BJ (cell line): ENCODE results near the gene ADGB. TPM values are rescaled to one million over a fixed set of nuclear protein-coding genes. Genes with fewer than 3 reads are reported as not detected.

Experiments
- CTCF ChIA-PET: fragments of 350-600 bp; formaldehyde crosslinking; extraction: SDS; loops from one replicate; lab custom pipeline; 2021; ENCODE audit warnings: antibody characterized with exemption, inconsistent platforms; lab: Yijun Ruan, JAX
- POLR2A ChIA-PET: fragments of 300-600 bp; sonication (Branson Sonifier 250); formaldehyde crosslinking; extraction: SDS; loops from one replicate; lab custom pipeline; 2021; ENCODE audit warnings: antibody characterized with exemption; lab: Charles Lee
- DNase-seq: peaks from one replicate; pipeline ENCODE4 v3.0.0-alpha.2; 2011; ENCODE audit warnings: low read depth
- H3K27me3 ChIP-seq: 2 replicates; pipeline ENCODE4 v1.6.0; 2011; ENCODE audit warnings: low read length; ENCODE audit not compliant: control insufficient read depth, insufficient read depth
- H3K36me3 ChIP-seq: 2 replicates; pipeline ENCODE4 v1.5.1; 2011; ENCODE audit warnings: low read length; ENCODE audit not compliant: control insufficient read depth, insufficient read depth
- H3K4me3 ChIP-seq: 2 replicates; pipeline ENCODE4 v1.5.1; 2011; ENCODE audit warnings: low read depth, mild to moderate bottlenecking, control low read depth, low read length
- CTCF ChIP-seq: IDR thresholded peaks from 2 replicates; pipeline ENCODE4 v1.5.1; 2011; ENCODE audit warnings: low read depth, mild to moderate bottlenecking, control low read depth, inconsistent platforms, low read length, moderate library complexity; ENCODE audit not compliant: insufficient read depth
- polyA plus RNA-seq: library from polyadenylated mRNA; depleted of rRNA; stranded (reverse); fragments of >200 nt; gene quantifications from 2 replicates; pipeline ENCODE4 v1.2.3, GENCODE V29; 2011

Gene ADGB
- polyA plus RNA-seq, 1 experiment = not detected

- H3K36me3 ChIP-seq = no peaks in the 10 kb centered on the region
- ChIA-PET POLR2A (no interaction called here), CTCF (interaction anchor here (0.5 kb wide), 1 partner anchor 172 kb away, joined by 3 read pairs; no protein-coding TSS in a partner anchor)
- no peak for DNase-seq
- no peak for TF ChIP-seq CTCF
- H3K4me3 ChIP-seq = no peak overlapping the region
- no peaks in the 10 kb centered on the region for H3K27me3 ChIP-seq
Observed at GRCh38 chr6:146860583-146860982, 261.8 kb downstream of the ADGB start.

- no peak for DNase-seq
- no peak for TF ChIP-seq CTCF
- no peak overlapping the region for H3K4me3 ChIP-seq
- no peaks in the 10 kb centered on the region for H3K27me3 ChIP-seq
- no peaks in the 10 kb centered on the region for H3K36me3 ChIP-seq
- CTCF ChIA-PET = interaction anchor here (0.5 kb wide), 1 partner anchor 171 kb away, joined by 3 read pairs; no protein-coding TSS in a partner anchor
- POLR2A ChIA-PET = no interaction called here
Observed at GRCh38 chr6:146861029-146861563, 262.3 kb downstream of the ADGB start.

GRCh38 chr6:146861716-146862115 is 262.9 kb downstream of the ADGB start:
- CTCF ChIA-PET = no interaction called here
- no peak for TF ChIP-seq CTCF
- no peaks in the 10 kb centered on the region for H3K36me3 ChIP-seq
- DNase-seq = no peak
- no peak overlapping the region for H3K4me3 ChIP-seq
- POLR2A ChIA-PET = no interaction called here
- no peaks in the 10 kb centered on the region for H3K27me3 ChIP-seq

- ChIA-PET POLR2A (interaction anchor here (0.6 kb wide), 1 partner anchor 1442 kb away, joined by 3 read pairs; no protein-coding TSS in a partner anchor), CTCF (interaction anchor here (1.2 kb wide), 1 partner anchor 40 kb away, joined by 3 read pairs; no protein-coding TSS in a partner anchor)
- no peak overlapping the region for H3K4me3 ChIP-seq
- no peaks in the 10 kb centered on the region for H3K27me3 ChIP-seq
- DNase-seq = no peak
- no peak for TF ChIP-seq CTCF
- H3K36me3 ChIP-seq = no peaks in the 10 kb centered on the region
Observed at GRCh38 chr6:146862508-146862919, 263.7 kb downstream of the ADGB start.

- H3K36me3 ChIP-seq = no peaks in the 10 kb centered on the region
- H3K27me3 ChIP-seq = no peaks in the 10 kb centered on the region
- TF ChIP-seq CTCF = no peak
- CTCF ChIA-PET = interaction anchor here (1.4 kb wide), 1 partner anchor 359 kb away, joined by 4 read pairs; no protein-coding TSS in a partner anchor
- POLR2A ChIA-PET = no interaction called here
- DNase-seq = no peak
- no peak overlapping the region for H3K4me3 ChIP-seq
Observed at GRCh38 chr6:146864300-146864699, 265.5 kb downstream of the ADGB start.
